HG03045 (cell line): ENCODE measurements around the gene TMEM38B.
"Not testable (repeated sequence)": the region's sequence is repeated elsewhere in the genome, so short reads cannot be mapped to it uniquely, and the experiment has no call there.

Experiments used
- ATAC-seq: cut with Tn5 transposase; IDR thresholded peaks from one replicate; pipeline ENCODE4 v1.9.1; 2021; ENCODE audit warnings: mild to moderate bottlenecking, moderate library complexity; ENCODE audit not compliant: unreplicated experiment

The TMEM38B gene

DNA sequence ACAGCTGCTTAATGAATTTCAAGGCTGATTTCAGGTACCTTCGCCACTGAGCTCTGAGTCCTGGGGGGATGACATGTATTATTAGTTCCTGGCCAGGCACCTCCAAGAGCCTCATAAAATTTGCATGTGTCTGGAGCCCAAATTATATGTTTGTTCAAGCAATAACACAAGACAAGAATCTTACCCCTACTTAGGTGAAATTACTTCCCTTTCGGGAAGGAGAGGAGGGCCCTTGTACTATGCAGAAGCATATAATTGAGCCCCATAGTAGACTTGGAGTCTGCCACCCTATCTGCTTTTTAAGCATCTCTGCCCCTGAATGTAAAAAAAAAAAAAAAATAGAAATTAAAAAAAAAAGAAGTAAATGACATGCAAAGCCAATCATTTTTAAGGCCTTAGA is 13.0 kb upstream of the TMEM38B start:
- no peak for ATAC-seq

DNA sequence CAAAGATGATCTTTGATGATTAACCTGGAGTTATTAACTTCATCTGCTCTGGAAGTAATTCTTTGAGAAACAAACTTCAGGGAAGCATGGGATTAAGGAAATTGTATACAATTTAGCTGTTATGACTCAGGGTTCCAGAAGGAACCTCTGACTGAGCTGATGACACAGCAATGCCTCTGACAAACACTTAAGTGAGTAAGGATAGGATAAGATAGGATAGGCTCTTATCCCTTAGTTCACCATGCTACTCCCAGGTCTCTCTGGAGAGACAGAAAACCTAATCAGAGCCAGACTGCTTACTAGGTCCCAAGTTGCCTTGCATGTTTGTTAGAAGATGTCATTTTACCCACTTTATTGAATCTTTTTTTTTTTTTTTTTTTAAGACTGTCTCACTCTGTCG is 12.6 kb upstream of the TMEM38B start:
- ATAC-seq = no peak

DNA sequence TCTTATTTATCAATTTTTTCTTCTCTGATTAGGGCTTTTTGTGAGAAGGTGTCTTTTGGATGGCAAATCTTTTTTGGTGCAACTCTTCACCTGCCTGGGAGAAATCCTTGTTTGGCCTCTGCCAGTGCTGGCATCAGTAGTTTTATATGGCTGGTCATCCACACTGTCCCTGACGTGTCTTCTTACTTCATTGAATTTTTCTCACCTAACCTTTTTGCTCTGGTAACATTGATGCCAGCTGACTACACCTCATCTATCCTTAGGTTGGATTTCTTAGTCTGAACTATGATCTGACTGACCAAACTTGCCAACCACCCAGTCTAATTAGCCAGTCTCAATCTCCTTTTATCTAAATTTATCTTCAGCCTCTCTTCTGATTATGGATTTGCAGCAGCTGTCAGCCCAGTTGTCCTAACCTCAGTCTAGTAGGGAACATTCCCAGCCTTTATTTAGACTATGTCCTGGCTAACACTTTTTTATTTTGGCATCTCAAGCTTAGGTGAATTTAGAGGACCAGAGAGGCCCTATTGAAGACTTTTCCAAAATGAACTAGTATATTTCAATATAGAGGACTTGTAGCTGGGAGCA is 10.6 kb upstream of the TMEM38B start:
- ATAC-seq = no peak

DNA sequence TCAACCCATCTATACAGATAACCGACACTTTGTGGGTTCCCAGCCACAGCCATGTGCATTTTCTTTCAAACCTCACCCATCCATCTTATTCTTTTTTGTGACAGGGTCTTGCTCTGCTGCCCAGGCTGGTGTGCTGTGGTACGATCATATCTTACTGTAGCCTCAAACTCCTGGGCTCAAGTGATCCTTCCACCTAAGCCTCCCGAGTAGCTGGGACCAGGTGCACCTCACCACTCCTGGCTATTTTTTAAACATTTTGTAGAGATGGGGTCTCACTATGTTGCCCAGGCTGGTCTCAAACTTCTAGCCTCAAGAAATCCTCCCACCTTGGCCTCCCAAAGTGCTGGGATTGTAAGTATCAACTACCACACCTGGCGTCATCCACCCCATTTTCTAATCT is 7.4 kb upstream of the TMEM38B start:
- no peak for ATAC-seq

DNA sequence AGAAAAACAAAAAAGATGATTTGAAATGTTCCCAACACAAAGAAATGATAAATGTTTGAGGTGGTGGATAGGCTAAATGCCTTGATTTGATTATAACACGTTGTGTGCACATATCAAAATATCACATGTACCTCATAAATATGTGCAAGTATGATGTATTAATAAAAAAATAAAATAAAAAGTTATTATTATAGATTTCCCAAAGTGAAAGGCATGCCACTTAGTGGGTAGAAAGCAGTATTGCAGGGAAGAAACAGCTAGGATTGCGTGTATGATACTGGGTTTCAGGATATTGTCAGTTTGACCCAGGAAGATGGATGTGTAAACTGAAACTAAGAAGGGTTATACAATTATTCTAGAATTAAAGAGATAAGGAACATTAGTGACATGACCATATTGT is 3.6 kb upstream of the TMEM38B start:
- ATAC-seq = no peak

DNA sequence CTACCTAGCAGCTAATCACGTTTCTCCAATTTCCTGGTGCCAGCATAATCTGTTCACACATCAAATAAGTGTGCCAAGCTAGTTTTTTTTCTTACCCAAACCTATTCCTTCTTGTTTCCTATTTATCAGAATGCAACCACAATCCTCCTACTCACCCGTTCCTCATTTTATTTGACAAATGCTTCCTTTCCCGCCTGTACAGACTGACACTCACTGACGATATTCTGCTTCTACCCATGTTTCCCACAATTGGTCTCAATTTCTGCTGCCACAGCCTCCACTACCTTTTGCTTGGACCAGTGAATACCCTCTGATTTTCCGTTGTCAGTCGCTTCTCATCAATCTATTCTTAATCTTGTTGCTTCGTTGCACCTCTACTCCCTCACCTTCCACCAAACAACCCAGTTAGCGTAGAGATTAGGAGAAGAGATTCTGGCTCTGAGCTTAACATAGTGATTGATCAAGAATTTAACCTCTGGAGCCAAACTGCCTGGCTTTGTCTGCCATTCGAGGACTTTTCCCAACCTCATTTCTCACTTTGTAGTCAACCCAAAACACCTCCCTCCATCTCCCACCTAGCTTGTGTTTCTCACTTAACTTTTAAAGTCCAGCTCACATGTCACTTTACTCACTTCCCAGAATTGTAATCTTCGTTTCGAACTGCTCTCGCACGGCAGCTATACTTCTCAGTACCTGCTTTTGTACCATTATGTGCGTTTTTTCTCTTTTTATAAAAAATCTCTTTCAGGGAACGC is 729 bp upstream of the TMEM38B start:
- peak; percentile 28 for ATAC-seq

DNA sequence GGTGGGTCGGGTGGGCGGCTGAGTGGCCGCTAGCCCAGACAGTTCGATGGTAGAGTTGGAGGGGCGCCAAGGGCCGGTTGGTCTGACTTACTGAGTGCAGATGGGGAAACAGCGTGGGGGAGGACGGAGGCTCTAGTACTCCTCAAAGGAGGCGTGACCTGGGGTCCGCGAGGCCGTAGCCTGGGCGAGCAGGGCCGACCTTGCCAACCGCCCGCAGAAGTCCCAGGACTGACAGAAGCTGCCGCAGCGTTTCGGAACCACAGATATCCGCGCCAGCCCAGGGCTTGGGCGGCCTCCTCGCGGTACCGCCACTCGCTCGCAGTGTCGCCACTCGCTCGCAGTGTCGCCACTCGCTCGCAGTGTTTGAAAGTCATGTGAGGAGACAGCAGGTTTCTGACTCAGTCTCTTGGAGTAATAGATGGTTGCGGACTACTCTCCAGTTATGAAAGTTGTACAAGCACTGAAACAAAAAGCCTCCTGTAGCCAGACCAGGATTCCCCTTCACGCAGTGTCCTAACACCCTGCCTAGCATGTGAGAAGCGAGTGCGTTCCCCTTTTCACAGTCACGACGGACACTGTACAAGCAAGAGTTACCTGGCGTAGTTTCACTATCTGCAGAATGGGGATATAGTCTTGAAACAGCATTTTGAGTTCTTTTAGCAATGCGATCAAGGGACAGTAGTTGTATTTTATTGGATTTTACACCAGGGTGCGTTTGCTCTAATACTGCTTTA is 674 bp downstream of the TMEM38B start:
- ATAC-seq = peak; percentile 72

DNA sequence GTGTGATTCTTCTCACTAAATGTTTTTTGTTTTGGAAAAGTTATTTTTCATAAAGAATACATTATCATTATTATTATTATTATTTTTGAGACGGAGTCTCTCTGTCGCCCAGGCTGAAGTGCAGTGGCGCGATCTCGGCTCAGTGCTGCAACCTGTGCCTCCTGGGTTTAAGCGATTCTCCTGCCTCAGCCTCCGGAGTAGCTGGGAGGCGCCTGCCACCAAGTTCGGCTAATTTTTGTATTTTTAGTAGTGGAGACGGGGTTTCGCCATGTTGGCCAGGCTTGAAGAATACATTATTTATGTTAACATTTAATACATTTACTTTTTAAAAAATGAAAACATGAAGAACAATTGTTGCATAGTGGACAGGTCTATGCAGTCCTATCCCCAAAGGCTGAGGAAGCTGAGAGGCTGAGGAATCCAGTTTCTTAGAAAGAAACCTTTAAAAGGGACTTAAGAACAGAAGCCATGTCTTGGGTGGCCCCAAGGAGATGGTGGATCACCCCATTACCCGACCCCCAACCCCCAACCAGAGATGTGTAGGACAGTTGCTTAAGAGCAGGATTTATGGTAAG is 2.0 kb downstream of the TMEM38B start:
- no peak for ATAC-seq

DNA sequence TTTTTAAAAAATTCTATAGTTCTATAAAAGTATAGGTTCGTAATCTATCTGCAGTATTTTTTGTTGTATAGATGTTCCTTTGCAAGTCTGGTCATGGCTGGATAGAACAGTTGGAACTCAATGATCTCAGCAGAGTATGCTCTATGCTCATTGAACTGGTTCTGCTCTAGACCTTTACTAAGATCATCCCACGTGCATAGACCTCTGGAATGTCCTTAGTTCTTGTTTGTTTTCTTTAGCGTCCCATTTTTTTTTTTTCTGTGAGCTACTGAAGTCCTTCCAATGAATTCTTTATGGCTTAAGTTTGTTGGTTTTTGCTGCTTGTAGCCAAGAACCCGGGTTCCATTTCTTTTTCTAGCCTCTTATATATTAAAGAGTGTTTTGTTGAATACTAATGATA is 3.5 kb downstream of the TMEM38B start:
- ATAC-seq = no peak

DNA sequence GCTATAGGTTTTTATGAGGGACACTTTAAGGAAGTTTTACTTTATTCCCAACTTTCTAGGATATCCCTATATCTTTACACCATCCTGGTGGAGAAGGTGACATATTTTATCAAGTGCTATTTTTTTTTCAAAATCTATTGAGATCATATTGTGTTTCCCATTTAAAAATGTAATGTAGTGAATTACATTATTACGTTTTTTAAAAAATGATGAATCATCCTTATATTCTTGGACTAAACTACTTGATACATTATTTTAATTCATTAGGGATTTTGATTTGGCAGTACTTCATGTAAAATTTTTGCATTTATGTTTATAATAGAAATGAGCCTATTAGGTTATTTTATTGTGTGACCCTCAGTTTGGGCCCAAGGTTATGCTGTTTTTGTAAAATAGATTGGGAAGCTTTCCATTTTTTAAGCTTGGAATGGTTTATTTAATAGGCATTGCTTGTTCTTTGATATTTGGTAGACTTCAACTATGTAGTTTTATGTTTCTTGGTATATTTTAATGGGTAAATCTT is 4.1 kb downstream of the TMEM38B start:
- ATAC-seq = no peak

DNA sequence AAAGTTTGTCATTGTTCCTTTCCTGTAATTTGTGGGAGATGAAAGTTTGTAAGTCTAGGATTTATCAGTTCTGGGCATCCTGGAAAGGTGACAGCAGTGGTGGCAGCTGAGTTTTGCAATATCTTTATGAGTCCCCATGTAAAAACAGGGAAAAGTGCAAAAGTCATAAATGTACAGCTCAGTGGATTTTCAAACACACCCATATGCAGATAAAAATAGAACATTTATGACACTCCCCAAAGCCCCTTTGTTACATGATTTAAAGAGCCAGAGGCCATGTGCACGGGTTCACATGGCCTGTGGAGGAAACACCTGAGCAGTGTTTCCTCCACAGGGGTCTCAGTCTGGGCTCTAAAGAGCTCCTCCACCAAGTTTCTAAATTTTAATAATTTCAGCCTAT is 6.3 kb downstream of the TMEM38B start:
- no peak for ATAC-seq

DNA sequence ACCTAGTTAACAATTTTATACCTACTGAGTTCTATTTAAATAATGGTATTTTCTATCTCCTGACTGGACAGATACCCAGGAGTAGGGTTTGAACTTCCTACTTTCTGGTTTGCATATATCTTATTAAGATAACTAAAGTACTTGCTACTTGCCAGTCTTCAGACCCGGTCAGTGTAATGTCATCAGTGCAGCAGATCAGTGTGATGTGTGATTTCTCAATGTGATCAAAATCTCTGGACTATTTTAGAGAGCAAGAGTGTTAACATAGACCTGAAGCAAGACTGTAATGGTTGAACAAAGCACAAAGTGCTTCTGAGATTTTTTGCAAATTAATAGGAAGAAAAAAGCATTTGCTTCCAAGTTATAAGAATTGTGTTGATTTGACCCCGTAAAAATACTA is 6.8 kb downstream of the TMEM38B start:
- no peak for ATAC-seq

DNA sequence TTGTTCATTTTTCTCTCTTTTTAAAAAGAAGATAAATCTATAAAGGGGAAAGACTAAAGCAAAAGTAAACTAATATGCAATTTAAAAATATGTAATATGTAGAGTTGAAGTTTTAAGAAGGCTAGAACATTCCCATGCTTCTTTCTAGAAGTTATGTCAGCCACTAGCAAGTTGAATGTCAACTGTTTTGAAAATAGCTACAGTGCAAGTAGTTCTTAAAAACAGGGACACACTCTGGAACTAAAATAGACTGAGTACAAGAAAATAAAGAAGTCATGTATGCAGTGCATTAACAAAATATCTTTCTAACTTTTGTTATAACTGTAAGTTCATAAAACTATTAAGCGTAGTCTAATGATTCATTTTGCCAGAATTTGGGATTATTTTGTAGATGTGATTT is 7.9 kb downstream of the TMEM38B start:
- ATAC-seq = no peak

DNA sequence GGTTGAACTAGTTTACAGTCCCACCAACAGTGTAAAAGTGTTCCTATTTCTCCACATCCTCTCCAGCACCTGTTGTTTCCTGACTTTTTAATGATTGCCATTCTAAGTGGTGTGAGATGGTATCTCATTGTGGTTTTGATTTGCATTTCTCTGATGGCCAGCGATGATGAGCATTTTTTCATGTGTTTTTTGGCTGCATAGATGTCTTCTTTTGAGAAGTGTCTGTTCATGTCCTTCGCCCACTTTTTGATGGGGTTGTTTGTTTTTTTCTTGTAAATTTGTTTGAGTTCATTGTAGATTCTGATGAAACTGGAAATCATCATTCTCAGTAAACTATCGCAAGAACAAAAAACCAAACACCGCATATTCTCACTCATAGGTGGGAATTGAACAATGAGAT is 9.3 kb downstream of the TMEM38B start:
- ATAC-seq = not testable (repeated sequence)

DNA sequence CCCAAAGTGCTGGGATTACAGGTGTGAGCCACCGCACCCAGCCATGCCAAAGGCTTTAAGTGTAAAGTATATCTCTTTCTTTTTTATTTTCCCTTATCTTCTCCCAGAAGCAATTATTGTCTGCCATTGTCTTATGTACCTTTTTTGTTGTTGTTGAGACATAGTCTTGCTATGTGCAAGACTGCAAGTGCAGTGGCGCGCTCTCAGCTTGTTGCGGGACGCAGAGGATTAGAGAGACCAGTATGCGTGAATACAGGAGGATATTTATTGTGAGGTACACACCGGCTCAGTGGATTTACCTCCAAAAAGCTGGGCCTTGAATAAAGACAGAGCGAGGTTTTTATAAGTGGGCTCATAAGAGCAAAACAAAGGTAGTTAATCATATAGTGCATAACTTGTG is 11.8 kb downstream of the TMEM38B start:
- no peak for ATAC-seq

DNA sequence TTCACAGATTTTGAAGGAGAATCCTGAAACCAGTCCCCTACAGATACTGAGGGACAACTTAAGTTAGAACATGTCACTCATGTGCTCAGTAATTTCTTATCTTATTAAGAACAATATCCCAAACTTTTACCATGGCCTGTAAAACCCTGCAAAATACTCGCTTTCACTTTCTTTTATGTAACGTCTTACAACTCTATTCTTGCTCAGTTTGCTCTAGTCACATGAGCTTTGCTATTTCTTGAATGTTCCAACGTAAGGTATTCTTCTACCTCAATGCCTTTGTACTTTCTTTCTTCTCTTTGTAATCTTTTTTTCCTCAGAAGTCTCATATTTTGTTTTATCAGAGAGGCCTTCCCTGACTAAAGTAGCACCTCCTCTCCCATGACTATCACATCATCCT is 14.1 kb downstream of the TMEM38B start:
- ATAC-seq = peak; percentile 50

DNA sequence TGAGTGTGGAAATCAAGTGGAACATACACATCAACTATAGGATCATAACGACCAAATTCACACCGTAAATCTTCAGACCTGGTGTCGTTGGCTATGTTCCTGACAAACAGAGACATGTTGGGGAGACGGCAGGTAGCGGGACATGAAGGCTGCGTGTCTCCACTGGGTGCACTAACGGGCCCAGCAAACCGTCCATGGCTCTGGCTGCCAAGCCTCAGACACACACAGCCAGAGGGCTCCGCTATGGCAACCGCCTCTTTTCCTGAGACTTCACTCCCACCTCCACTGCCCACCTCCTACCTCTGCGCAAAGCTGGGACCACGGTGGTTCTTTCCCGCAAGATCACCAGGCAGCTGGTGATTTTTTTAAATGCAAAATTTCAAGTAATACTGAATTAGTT is 16.3 kb downstream of the TMEM38B start:
- ATAC-seq = no peak

DNA sequence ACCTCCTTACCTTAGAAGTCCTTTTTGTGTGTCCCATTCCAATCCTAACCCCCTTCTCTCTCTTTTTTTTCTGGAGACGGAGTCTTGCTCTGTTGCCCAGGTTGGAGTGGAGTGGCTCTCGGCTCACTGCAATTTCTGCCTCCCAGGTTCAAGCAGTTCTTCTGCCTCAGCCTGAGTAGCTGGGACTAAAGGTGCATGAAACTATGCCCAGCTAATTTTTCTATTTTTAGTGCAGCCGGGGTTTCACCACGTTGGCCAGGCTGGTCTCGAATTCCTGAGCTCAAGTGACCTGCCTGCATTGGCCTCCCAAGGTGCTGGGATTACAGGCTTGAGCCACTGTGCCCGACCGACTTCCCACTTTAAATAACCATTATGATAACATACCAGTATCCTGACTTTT is 17.5 kb downstream of the TMEM38B start:
- ATAC-seq = no peak

DNA sequence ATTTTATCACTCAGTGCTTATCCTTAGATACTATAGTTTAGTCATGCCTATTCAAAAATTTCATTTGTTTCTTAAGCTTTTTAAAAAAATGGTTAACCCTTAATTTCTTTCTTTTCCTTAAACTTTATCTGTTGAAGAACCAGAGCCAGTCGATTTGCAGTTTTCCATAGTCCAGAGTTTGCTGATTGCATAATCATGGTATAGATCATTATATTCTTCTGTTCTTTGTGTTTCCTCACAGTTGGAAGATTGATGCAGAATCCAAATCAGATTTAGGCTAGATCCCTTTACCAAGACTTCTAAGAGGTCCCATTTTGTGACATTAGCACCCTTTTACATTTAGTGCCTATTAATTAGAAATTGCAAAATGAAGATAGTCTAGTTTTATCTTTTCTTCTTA is 18.0 kb downstream of the TMEM38B start:
- no peak for ATAC-seq

DNA sequence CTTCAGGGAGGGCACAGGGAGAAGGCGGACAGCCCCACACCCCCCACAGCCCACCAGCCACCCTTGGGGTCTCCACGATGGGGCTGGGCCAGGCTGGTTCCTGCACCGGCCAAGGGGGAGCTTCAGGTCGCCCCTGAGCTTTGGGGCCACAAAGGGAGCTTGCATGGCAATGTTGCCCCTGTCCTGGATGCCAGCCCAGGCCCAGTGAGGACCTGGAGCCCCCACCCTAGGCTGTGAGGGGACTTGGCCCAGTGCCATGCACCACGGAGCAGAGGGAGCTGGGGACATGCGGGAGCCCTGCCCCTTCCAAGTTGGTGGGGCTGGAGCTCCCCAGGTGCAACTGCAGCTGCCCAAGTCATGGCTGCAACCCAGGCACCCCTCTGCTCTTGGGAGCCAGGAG is 18.4 kb downstream of the TMEM38B start:
- no peak for ATAC-seq

DNA sequence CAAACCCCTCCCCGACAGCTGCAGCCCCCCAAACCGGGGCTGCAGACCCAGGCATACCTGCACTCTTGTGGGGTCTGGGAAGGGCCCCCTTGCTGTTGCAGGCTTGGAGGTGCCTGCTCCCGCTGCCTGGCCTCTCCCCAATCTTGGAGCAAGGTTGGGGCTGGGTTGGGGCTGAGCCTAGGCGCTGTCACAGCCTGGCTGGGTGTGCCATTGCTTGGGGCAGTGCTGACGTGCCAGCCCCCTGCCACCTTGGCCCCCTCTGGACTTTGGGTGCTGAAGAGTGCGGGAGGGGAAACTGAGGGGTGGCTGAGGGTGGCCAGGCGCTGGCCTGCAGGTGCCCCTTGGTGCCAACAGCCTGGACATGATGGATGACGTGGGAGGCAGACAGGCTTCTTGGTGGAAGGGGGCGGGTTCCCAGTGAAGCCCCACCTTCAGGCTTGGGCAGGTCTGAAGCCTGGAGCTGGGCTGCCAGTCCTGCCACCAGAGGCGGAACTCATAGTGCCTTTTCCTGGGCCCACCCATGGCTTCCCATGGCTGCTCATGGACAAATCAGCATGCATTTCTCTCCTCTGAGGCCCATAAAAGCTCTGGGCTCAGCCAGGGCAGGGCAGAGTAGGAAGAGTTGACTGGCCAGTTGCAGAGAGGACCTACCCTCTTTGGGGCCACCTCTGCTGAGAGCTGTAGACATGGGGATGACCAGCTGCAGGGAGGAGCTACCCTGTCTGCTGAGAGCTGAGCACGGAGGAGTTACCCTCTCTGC is 19.1 kb downstream of the TMEM38B start:
- no peak for ATAC-seq
